Kidney (tissue), 14 donors: Measurements from ENCODE around the gene AUTS2. TPM values are rescaled to one million over a fixed set of nuclear protein-coding genes. Genes with fewer than 3 reads are reported as not detected.
"Not testable (repeated sequence)": the region's sequence is repeated elsewhere in the genome, so short reads cannot be mapped to it uniquely, and the experiment has no call there.

Experiments used
- DNase-seq, 5 donors: peaks; one replicate each; pipeline ENCODE4 v3.0.0-alpha.2; 2013 to 2020
- FAIRE-seq: peaks from 2 replicates; lab custom pipeline; 2012; peaks lifted over from hg19 to GRCh38; lab: Jason Lieb, UNC
- H3K27ac ChIP-seq, 2 donors: one replicate each; pipeline ENCODE4 v1.7.0; 2013; ENCODE audit warnings: low read depth in 2 of 2, low read length in 2 of 2, inconsistent platforms in 1 of 2
- H3K27me3 ChIP-seq: one replicate; pipeline ENCODE4 v1.7.1; 2013; ENCODE audit warnings: low read length, inconsistent platforms; ENCODE audit not compliant: control insufficient read depth, insufficient read depth
- H3K36me3 ChIP-seq, 3 donors: one replicate each; pipeline versions ENCODE4 v1.7.0 to v1.7.1; 2013; ENCODE audit warnings: low read length in 3 of 3, control low read depth in 1 of 3, inconsistent platforms in 1 of 3; ENCODE audit not compliant: insufficient read depth in 3 of 3, control insufficient read depth in 2 of 3
- H3K4me1 ChIP-seq, 3 donors: one replicate each; pipeline versions ENCODE4 v1.7.0 to v1.7.1; 2013; ENCODE audit warnings: low read length in 3 of 3, inconsistent platforms in 1 of 3, low read depth in 1 of 3; ENCODE audit not compliant: control insufficient read depth in 2 of 3, insufficient read depth in 2 of 3
- H3K4me3 ChIP-seq, 3 donors: one replicate each; pipeline versions ENCODE4 v1.7.0 to v1.8.1; 2013; ENCODE audit warnings: low read length in 3 of 3, control low read depth in 1 of 3, inconsistent platforms in 1 of 3
- H3K9ac ChIP-seq, 3 donors: one replicate each; pipeline versions ENCODE4 v1.7.0 to v1.7.1; 2013; ENCODE audit warnings: low read length in 3 of 3, control low read depth in 1 of 3, inconsistent platforms in 1 of 3
- H3K9me3 ChIP-seq, 3 donors: one replicate each; pipeline versions ENCODE4 v1.7.0 to v1.7.1; 2013; ENCODE audit warnings: low read length in 3 of 3, control low read depth in 1 of 3, inconsistent platforms in 1 of 3; ENCODE audit not compliant: control insufficient read depth in 2 of 3, insufficient read depth in 1 of 3
- intact Hi-C: fragments of 100-400 bp; cut with DNase I; formaldehyde crosslinking; loops from one replicate; pipeline ENCODE4 v1.11.1; 2022
- polyA plus RNA-seq: library from polyadenylated mRNA; stranded (reverse); fragments of 350-450 nt; fragmentation: Illumina TruSeq; extraction: RNeasy Lipid Tissue Mini Kit (QIAGEN cat#74804); gene quantifications from one replicate; pipeline ENCODE4 v1.2.3, GENCODE V29; 2014; ENCODE audit warnings: low read depth, low replicate concordance; ENCODE audit not compliant: insufficient read depth
- total RNA-seq: library from RNA; stranded (reverse); fragmentation: NEBNext Ultra II Directional; extraction: Animal tissue kit (Norgen Biotek cat#: 25700); gene quantifications from one replicate; pipeline ENCODE4 v1.2.1, GENCODE V29; 2021
- TF ChIP-seq, protein P1 (sequence below): IDR thresholded peaks from 3 replicates; pipeline ENCODE4 v1.5.1; 2012; ENCODE audit warnings: mild to moderate bottlenecking, moderate library complexity, borderline replicate concordance; ENCODE audit not compliant: insufficient read depth; ENCODE audit errors: extremely low read depth
- donor health status: control.
- donor health status: control.
- donor health status: control.
- donor health status: control.
- donor health status: control.
- donor health status: DM: yes; HTN: yes; CAD: no.
- donor health status: Normal renal cell carcinoma (clear cell type).

The AUTS2 gene
- total and polyA plus RNA-seq, 2 donors from 2014 or later = 5.2 to 33.8 TPM

DNA sequence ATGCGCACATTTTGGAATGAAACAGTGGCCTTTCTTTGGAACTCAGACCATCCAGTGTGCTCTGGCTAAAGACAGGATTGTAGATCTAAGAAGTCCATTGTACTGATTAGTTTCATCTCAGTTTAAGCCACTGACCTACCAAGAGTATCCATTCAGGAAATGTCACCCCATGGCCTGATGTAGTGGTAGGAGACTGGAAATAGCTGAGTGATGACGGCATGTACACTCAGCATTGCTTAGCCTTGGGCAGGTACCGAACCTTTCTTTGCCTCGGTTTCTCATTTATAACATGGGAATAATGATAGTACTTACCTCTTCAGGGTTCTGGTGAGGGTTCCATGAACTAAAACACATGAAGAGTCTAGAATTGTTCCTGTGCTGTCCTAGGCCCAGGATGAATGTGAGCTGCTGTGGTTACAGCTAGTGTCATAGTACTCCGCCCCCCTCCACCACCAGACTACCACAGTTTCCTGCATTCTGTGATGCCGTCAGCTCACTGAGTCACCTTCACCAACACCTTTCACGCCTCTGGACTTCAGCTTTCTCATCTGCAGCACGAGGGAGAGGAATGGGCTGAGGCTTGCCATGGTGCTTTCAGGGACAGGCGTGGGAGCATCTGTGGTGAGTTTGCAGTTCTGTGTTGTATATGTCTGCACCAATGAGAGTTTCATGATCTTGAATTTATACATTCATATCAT lies 1049.7 kb downstream of the AUTS2 start:
- FAIRE-seq (no peak), DNase-seq (no peak)
- Histone ChIP-seq H3K27me3 (no peaks in the 10 kb centered on the region), H3K4me3 (no peak overlapping the region), H3K36me3 (no peaks in the 10 kb centered on the region), H3K9me3 (no peaks in the 10 kb centered on the region), H3K27ac (no peak overlapping the region), H3K4me1 (no peaks in the 10 kb centered on the region), H3K9ac (no peak overlapping the region)
- intact Hi-C loops = no loop called here
- TF ChIP-seq, protein P1, sequence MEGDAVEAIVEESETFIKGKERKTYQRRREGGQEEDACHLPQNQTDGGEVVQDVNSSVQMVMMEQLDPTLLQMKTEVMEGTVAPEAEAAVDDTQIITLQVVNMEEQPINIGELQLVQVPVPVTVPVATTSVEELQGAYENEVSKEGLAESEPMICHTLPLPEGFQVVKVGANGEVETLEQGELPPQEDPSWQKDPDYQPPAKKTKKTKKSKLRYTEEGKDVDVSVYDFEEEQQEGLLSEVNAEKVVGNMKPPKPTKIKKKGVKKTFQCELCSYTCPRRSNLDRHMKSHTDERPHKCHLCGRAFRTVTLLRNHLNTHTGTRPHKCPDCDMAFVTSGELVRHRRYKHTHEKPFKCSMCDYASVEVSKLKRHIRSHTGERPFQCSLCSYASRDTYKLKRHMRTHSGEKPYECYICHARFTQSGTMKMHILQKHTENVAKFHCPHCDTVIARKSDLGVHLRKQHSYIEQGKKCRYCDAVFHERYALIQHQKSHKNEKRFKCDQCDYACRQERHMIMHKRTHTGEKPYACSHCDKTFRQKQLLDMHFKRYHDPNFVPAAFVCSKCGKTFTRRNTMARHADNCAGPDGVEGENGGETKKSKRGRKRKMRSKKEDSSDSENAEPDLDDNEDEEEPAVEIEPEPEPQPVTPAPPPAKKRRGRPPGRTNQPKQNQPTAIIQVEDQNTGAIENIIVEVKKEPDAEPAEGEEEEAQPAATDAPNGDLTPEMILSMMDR = no peak

DNA sequence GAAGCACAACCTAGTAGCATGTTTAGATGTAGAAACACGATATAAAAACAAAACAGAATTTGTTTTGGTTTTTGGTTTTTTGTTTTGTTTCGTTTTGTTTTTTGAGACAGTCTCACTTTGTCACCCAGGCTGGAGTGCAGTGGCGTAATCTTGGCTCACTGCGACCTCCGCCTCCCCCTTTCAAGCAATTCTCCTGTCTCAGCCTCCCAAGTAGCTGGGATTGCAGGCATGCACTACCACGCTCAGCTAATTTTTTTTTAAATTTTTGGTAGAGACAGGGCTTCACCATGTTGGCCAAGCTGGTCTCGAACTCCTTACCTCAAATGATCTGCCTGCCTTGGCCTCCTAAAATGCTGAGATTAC lies 1050.2 kb downstream of the AUTS2 start:
- H3K36me3 ChIP-seq, H3K9me3 ChIP-seq, intact Hi-C loops, H3K4me1 ChIP-seq, H3K4me3 ChIP-seq, H3K27me3 ChIP-seq, DNase-seq, H3K9ac ChIP-seq, H3K27ac ChIP-seq, FAIRE-seq: not testable (repeated sequence)

DNA sequence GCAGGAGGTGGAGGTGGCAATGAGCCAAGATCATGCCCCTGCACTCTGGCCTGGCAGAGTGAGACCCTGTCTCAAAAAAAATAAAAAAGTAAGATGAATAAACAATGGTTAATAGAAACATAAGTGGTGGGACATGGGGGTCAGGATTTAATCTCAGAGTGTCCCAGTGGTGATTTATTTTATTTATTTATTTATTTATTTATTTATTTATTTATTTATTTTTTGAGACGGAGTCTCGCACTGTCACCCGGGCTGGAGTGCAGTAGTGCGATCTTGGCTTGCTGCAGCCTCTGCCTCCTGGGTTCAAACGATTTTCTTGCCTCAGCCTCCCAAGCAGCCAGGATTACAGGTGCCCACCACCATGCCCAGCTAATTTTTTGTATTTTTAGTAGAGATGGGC lies 1051.0 kb downstream of the AUTS2 start:
- FAIRE-seq = no peak

DNA sequence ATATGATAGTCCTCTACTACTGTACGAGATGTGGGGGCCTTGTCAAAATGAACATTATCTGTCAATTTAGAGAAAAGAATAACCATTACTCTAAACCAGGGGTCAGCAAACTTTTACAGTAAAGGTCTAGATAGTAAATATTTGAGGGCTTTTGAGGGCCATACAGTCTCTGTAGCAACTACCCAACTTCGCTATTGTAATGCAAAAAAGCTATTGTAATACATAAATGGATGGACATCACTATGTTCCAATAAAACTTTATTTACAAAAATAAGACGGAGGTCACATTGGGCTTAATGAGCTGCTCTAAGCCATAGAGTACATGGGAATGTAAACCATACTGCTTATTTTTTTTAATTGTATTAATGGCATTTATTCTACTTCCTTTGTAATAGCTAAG lies 1055.9 kb downstream of the AUTS2 start:
- H3K9ac ChIP-seq = no peak overlapping the region
- intact Hi-C loops = no loop called here
- no peaks in the 10 kb centered on the region for H3K9me3 ChIP-seq
- H3K27ac ChIP-seq = no peak overlapping the region
- H3K27me3 ChIP-seq = no peaks in the 10 kb centered on the region
- no peak for DNase-seq
- TF ChIP-seq, protein P1 = no peak
- no peaks in the 10 kb centered on the region for H3K4me1 ChIP-seq
- no peaks in the 10 kb centered on the region for H3K36me3 ChIP-seq
- FAIRE-seq = no peak
- no peak overlapping the region for H3K4me3 ChIP-seq

More for the DNA sequence above, 1051.0 kb downstream of the AUTS2 start:
- Histone ChIP-seq H3K27ac (no peak overlapping the region), H3K9ac (no peak overlapping the region), H3K4me1 (no peaks in the 10 kb centered on the region), H3K9me3 (no peaks in the 10 kb centered on the region), H3K4me3 (no peak overlapping the region), H3K36me3 (no peaks in the 10 kb centered on the region), H3K27me3 (no peaks in the 10 kb centered on the region)
- TF ChIP-seq, protein P1 = no peak
- DNase-seq = no peak
- intact Hi-C loops = no loop called here
